Neural cell (in vitro differentiated cells): ENCODE measurements around the gene JAG2.

Experiments
- EZH2 ChIP-seq: fragments of 200-600, 300-800 bp; shearing (Covaris generic), sonication (generic); IDR thresholded peaks from 2 replicates; pipeline ENCODE4 v1.6.1; 2014; ENCODE audit warnings: antibody characterized with exemption, low read length, borderline replicate concordance, mild to moderate bottlenecking; ENCODE audit not compliant: insufficient read depth, poor library complexity, severe bottlenecking
- TAF1 ChIP-seq: IDR thresholded peaks from 2 replicates; pipeline ENCODE4 v1.6.1; 2012; ENCODE audit warnings: low read depth
- TF ChIP-seq, protein P1 (sequence below): fragments of 450-650 bp; IDR thresholded peaks from 2 replicates; pipeline ENCODE4 v1.5.1; 2014; ENCODE audit warnings: antibody characterized with exemption, mild to moderate bottlenecking, moderate library complexity; ENCODE audit not compliant: poor library complexity, severe bottlenecking

DNA sequence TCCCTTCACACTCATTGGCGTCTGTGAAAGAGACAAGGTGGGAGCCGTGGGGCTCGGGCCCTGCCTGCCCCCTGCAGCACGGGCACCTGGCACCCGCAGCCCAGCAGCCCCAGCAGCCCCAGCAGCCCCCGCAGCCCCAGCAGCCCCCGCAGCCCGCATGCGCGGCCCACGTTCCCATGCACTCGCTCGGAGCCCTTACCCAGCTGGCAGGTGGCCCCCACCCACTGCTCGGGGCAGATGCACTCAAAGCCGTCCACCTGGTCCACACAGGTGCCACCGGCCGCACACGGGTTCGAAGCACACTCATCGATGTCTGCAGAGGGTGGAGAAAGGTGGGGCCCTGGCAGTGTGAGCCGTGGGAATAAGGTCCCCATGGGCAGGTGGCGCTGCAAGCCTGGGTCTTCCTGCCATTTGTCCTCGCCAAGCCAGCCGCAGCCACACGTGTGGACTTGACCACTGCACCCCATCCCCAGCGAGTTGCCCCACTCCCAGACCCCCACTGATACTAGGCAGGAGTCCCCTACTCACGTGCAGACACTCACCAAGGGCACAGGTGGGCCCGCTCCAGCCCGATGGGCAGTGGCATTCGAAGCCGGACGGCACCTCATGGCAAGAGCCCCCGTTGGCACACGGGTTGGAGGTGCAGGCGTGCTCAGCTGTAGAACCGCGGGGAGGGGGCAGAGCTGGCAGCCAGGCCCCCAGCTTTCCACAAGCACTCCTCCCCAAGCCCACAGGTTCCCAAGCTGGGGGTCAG lies 17.3 kb downstream of the JAG2 start:
- TF ChIP-seq, protein P1, sequence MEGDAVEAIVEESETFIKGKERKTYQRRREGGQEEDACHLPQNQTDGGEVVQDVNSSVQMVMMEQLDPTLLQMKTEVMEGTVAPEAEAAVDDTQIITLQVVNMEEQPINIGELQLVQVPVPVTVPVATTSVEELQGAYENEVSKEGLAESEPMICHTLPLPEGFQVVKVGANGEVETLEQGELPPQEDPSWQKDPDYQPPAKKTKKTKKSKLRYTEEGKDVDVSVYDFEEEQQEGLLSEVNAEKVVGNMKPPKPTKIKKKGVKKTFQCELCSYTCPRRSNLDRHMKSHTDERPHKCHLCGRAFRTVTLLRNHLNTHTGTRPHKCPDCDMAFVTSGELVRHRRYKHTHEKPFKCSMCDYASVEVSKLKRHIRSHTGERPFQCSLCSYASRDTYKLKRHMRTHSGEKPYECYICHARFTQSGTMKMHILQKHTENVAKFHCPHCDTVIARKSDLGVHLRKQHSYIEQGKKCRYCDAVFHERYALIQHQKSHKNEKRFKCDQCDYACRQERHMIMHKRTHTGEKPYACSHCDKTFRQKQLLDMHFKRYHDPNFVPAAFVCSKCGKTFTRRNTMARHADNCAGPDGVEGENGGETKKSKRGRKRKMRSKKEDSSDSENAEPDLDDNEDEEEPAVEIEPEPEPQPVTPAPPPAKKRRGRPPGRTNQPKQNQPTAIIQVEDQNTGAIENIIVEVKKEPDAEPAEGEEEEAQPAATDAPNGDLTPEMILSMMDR: no peak
- TF ChIP-seq TAF1: no peak
- TF ChIP-seq EZH2: no peak
